ENCODE measurements around the gene PLD1. TPM values are rescaled to one million over a fixed set of nuclear protein-coding genes. Genes with fewer than 3 reads are reported as not detected.

PLD1 gene
- total RNA-seq, 4 donors from 2014 or later: 7.0 to 17.1 (median 13.6) TPM

GRCh38 chr3:171828902-171829770, 18.9 kb upstream of the PLD1 start:
- peak; percentile 29 for ATAC-seq
- Histone ChIP-seq H3K4me1 (peaks cover 6 to 37% (median 14%) of the 10 kb centered on the region in 3 donors), H3K4me3 (no peak overlapping the region), H3K36me3 (no peaks in the 10 kb centered on the region), H3K27ac (peak overlapping the region in 3 of 4 donors; percentile 16 to 70 (median 63)), H3K27me3 (no peaks in the 10 kb centered on the region), H3K9me3 (no peaks in the 10 kb centered on the region)
- WGBS, 2 donors (ENCODE audit: low coverage in 1 of 2): 73 to 83% methylated on average over 4 to 5 of the region's 5 CpGs
- TF ChIP-seq POLR2A (IDR thresholded peaks at IDR 0.05) (no peak), CTCF (IDR thresholded peaks at IDR 0.05) (no peak), EP300 (IDR thresholded peaks at IDR 0.05) (no peak), POLR2AphosphoS5 (IDR thresholded peaks at IDR 0.05) (no peak)

- Histone ChIP-seq H3K9me3 (no peaks in the 10 kb centered on the region), H3K36me3 (no peaks in the 10 kb centered on the region), H3K27me3 (no peaks in the 10 kb centered on the region), H3K27ac (no peak overlapping the region), H3K4me3 (no peak overlapping the region), H3K4me1 (peaks cover 0 to 25% (median 14%) of the 10 kb centered on the region in 3 donors)
- ATAC-seq: no peak
- 79 to 95% methylated on average over 3 to 7 of the region's 10 CpGs for WGBS, 2 donors (ENCODE audit: low coverage in 1 of 2)
- no peak for TF ChIP-seq CTCF (IDR thresholded peaks at IDR 0.05)
- no peak for TF ChIP-seq POLR2AphosphoS5 (IDR thresholded peaks at IDR 0.05)
- no peak for TF ChIP-seq POLR2A (IDR thresholded peaks at IDR 0.05)
- TF ChIP-seq EP300 (IDR thresholded peaks at IDR 0.05): no peak
Observed at GRCh38 chr3:171827836-171828458, 17.7 kb upstream of the PLD1 start.

GRCh38 chr3:171827385-171827784, 17.1 kb upstream of the PLD1 start:
- no peaks in the 10 kb centered on the region for H3K27me3 ChIP-seq
- no peaks in the 10 kb centered on the region for H3K9me3 ChIP-seq
- TF ChIP-seq POLR2A (IDR thresholded peaks at IDR 0.05) (no peak), POLR2AphosphoS5 (IDR thresholded peaks at IDR 0.05) (no peak), EP300 (IDR thresholded peaks at IDR 0.05) (no peak), CTCF (IDR thresholded peaks at IDR 0.05) (no peak)
- H3K4me3 ChIP-seq: no peak overlapping the region
- peaks cover 0 to 23% (median 14%) of the 10 kb centered on the region in 3 donors for H3K4me1 ChIP-seq
- ATAC-seq: no peak
- no peak overlapping the region for H3K27ac ChIP-seq
- 93 to 100% methylated on average over 2 to 3 of the region's 3 CpGs for WGBS, 2 donors (ENCODE audit: low coverage in 1 of 2)
- H3K36me3 ChIP-seq: no peaks in the 10 kb centered on the region

GRCh38 chr3:171825222-171825828, 15.0 kb upstream of the PLD1 start:
- no peaks in the 10 kb centered on the region for H3K27me3 ChIP-seq
- peak overlapping the region in 3 of 4 donors; percentile 41 to 63 (median 49) for H3K27ac ChIP-seq
- peaks cover 0 to 20% (median 14%) of the 10 kb centered on the region in 3 donors for H3K4me1 ChIP-seq
- no peak for TF ChIP-seq POLR2A (IDR thresholded peaks at IDR 0.05)
- TF ChIP-seq EP300 (IDR thresholded peaks at IDR 0.05): no peak
- no peak for TF ChIP-seq CTCF (IDR thresholded peaks at IDR 0.05)
- TF ChIP-seq POLR2AphosphoS5 (IDR thresholded peaks at IDR 0.05): peak; percentile 43
- ATAC-seq: peak; percentile 80
- no peaks in the 10 kb centered on the region for H3K36me3 ChIP-seq
- WGBS, 2 donors (ENCODE audit: low coverage in 1 of 2): 46 to 67% methylated on average over 4 to 5 of the region's 5 CpGs
- no peak overlapping the region for H3K4me3 ChIP-seq
- H3K9me3 ChIP-seq: no peaks in the 10 kb centered on the region

Data from gastroesophageal sphincter (tissue), 4 donors.